ENCODE results near the gene KIFC3. TPM values are rescaled to one million over a fixed set of nuclear protein-coding genes. Genes with fewer than 3 reads are reported as not detected.

Gene KIFC3
- total and polyA plus RNA-seq, 2 of the 8 experiments (the other 6 are each of a cell fraction or from before 2014, with no cell fraction given), result 2.1 to 7.1 TPM

- H2BK20ac ChIP-seq (ENCODE audit: low read length), result no peak overlapping the region
- no peak overlapping the region for H3K9ac ChIP-seq (replicated peaks in 1 of 4; ENCODE audit: extremely low read depth in 1 of 4, low read depth in 3 of 4, low read length in 3 of 4)
- DNase-seq (ENCODE audit: low read depth in 1 of 2, low spot score in 2 of 2) (peak in 1 of 2 experiments; percentile 77), FAIRE-seq (no peak)
- no peaks in the 10 kb centered on the region for H3K79me2 ChIP-seq (ENCODE audit: control insufficient read depth in 1 of 2, insufficient read depth in 2 of 2, low read length in 2 of 2)
- no peak overlapping the region for H2BK120ac ChIP-seq (replicated peaks; ENCODE audit: low read depth, low read length)
- no peak overlapping the region for H3K18ac ChIP-seq (ENCODE audit: extremely low read depth, low read length)
- no peak overlapping the region for H2BK15ac ChIP-seq (ENCODE audit: low read length)
- POLR2A ChIA-PET (ENCODE audit: partially characterized antibody), result interaction anchor here (1.3 kb wide), 1 partner anchor 12 kb away, joined by 7 read pairs; the partner anchor contains the start of gene KATNB1
- no peak overlapping the region for H2BK5ac ChIP-seq (ENCODE audit: low read depth, low read length)
- no peaks in the 10 kb centered on the region for H3K79me1 ChIP-seq (ENCODE audit: low read depth, low read length)
- H3K4ac ChIP-seq (replicated peaks; ENCODE audit: insufficient read length, low read depth, low read length), result no peak overlapping the region
- H3K27ac ChIP-seq (ENCODE audit: low read depth, low read length), result no peak overlapping the region
- H3K14ac ChIP-seq (ENCODE audit: insufficient read length), result no peak overlapping the region
- H3K9me3 ChIP-seq (ENCODE audit: insufficient read depth in 2 of 2, low read depth in 1 of 2, low read length in 1 of 2), result no peaks in the 10 kb centered on the region
- CTCF ChIA-PET (ENCODE audit: partially characterized antibody), result interaction anchor here (0.6 to 6.6 kb wide), 53 partner anchors 9 to 765 kb away, joined by 3 to 48 read pairs (median 4); partner anchors contain the start of gene ADGRG3
- H3K27me3 ChIP-seq (replicated peaks in 1 of 4; ENCODE audit: control insufficient read depth in 3 of 4, extremely low read depth in 1 of 4, insufficient read depth in 3 of 4, low read length in 3 of 4), result no peaks in the 10 kb centered on the region; a peak in 1 of 7 replicates
- TF ChIP-seq RAD21 (IDR thresholded peaks at IDR 0.05 in 1 of 2, conservative IDR thresholded peaks at IDR 0.05 in 1 of 2; ENCODE audit: low read depth in 2 of 2, low read length in 2 of 2) (peak; percentile 73 to 85), CTCF (IDR thresholded peaks at IDR 0.05; ENCODE audit: control extremely low read depth in 1 of 3, insufficient read depth in 1 of 3, low read depth in 1 of 3, low read length in 3 of 3) (peak; percentile 58 to 81 (median 67)), POLR2AphosphoS5 (IDR thresholded peaks at IDR 0.05; ENCODE audit: low read depth, low read length) (no peak)
- no peaks in the 10 kb centered on the region for H3K23me2 ChIP-seq (ENCODE audit: low read depth, low read length)
- H3K36me3 ChIP-seq (ENCODE audit: control insufficient read depth in 2 of 4, insufficient read depth in 4 of 4, low read length in 3 of 4), result no peaks in the 10 kb centered on the region
- no peak overlapping the region for H3K23ac ChIP-seq (ENCODE audit: insufficient read length)
- H4K20me1 ChIP-seq (replicated peaks in 1 of 2; ENCODE audit: control insufficient read depth in 1 of 2, insufficient read depth in 2 of 2, low read length in 2 of 2), result no peaks in the 10 kb centered on the region
- WGBS, 2 experiments (ENCODE audit: extremely low coverage in 1 of 2, insufficient coverage in 1 of 2, insufficient read length in 1 of 2, insufficient replicate concordance in 2 of 2, low coverage in 1 of 2, low lambda C conversion rate in 2 of 2, missing lambda C conversion rate in 1 of 2), result 75% methylated on average over 7 of the region's 7 CpGs; no CpG with 5 or more reads in 1 of the 2 experiments
- H4K5ac ChIP-seq (ENCODE audit: insufficient read length, low read depth, low read length), result no peak overlapping the region
- H2AK5ac ChIP-seq (ENCODE audit: low read depth, low read length), result no peak overlapping the region
- H2BK12ac ChIP-seq (ENCODE audit: low read depth, low read length), result no peak overlapping the region
- no peak overlapping the region for H2AFZ ChIP-seq (ENCODE audit: low read length)
- H3K56ac ChIP-seq (replicated peaks; ENCODE audit: insufficient read length, low read depth, low read length), result no peak overlapping the region
- no peaks in the 10 kb centered on the region for H3K4me1 ChIP-seq (replicated peaks in 1 of 4; ENCODE audit: control insufficient read depth in 3 of 4, insufficient read depth in 4 of 4, low read length in 3 of 4)
- no peak overlapping the region for H3K4me2 ChIP-seq (ENCODE audit: insufficient read depth in 1 of 2, low read depth in 2 of 2, low read length in 2 of 2)
- H4K91ac ChIP-seq (replicated peaks; ENCODE audit: insufficient read length, low read length), result peak overlapping the region; percentile 65
- no peak overlapping the region for H4K8ac ChIP-seq (ENCODE audit: extremely low read depth, insufficient read depth, low read length)
- H3K4me3 ChIP-seq (ENCODE audit: extremely low read depth in 1 of 4, insufficient read depth in 2 of 4, low read depth in 3 of 4, low read length in 4 of 4), result no peak overlapping the region
Measured at GRCh38 chr16:57723170-57723569, 79.1 kb downstream of the KIFC3 start.
